H1 (cell line): ENCODE results near the gene DNAJC6. TPM values are rescaled to one million over a fixed set of nuclear protein-coding genes. Genes with fewer than 3 reads are reported as not detected.

ENCODE experiments used
- CTCF ChIA-PET: fragments of 300-600 bp; sonication (Branson Sonifier 250); formaldehyde crosslinking; loops from one replicate; lab custom pipeline; 2021; ENCODE audit not compliant: partially characterized antibody; lab: Charles Lee
- POLR2A ChIA-PET: fragments of 300-600 bp; sonication (Branson Sonifier 250); formaldehyde crosslinking; loops from one replicate; lab custom pipeline; 2021; ENCODE audit warnings: inconsistent platforms; ENCODE audit not compliant: partially characterized antibody; lab: Charles Lee
- DNase-seq, 2 experiments: peaks; one replicate each; pipeline versions ENCODE4 v3.0.0 to v3.0.0-alpha.2; 2010 to 2022; ENCODE audit warnings: low spot score in 2 of 2, low read depth in 1 of 2, mixed read lengths in 1 of 2
- FAIRE-seq: peaks from 2 replicates; lab custom pipeline; 2011; peaks lifted over from hg19 to GRCh38; lab: Jason Lieb, UNC
- H2AFZ ChIP-seq: 2 replicates; pipeline ENCODE4 v1.8.1; 2012; ENCODE audit warnings: low read length, inconsistent platforms
- H2AK5ac ChIP-seq: 2 replicates; pipeline ENCODE4 v1.6.1; 2013; ENCODE audit warnings: low read depth, low read length
- H2BK120ac ChIP-seq: replicated peaks from 2 replicates; pipeline ENCODE3; 2013; ENCODE audit warnings: low read depth, low read length, inconsistent platforms
- H2BK12ac ChIP-seq: 2 replicates; pipeline ENCODE4 v1.6.1; 2013; ENCODE audit warnings: low read depth, low read length
- H2BK15ac ChIP-seq: 2 replicates; pipeline ENCODE4 v1.6.1; 2013; ENCODE audit warnings: low read length
- H2BK20ac ChIP-seq: 2 replicates; pipeline ENCODE4 v1.6.1; 2013; ENCODE audit warnings: low read length
- H2BK5ac ChIP-seq: 2 replicates; pipeline ENCODE4 v1.6.1; 2013; ENCODE audit warnings: low read depth, low read length
- H3K14ac ChIP-seq: 2 replicates; pipeline ENCODE4 v1.6.1; 2013; ENCODE audit warnings: inconsistent platforms; ENCODE audit not compliant: insufficient read length
- H3K18ac ChIP-seq: 2 replicates; pipeline ENCODE4 v1.6.1; 2013; ENCODE audit warnings: low read length; ENCODE audit errors: extremely low read depth
- H3K23ac ChIP-seq: 2 replicates; pipeline ENCODE4 v1.6.1; 2013; ENCODE audit warnings: inconsistent platforms; ENCODE audit not compliant: insufficient read length
- H3K23me2 ChIP-seq: 2 replicates; pipeline ENCODE4 v1.6.1; 2013; ENCODE audit warnings: low read depth, low read length
- H3K27ac ChIP-seq: 2 replicates; pipeline ENCODE4 v1.6.1; 2011; ENCODE audit warnings: low read depth, low read length, inconsistent platforms
- H3K27me3 ChIP-seq, 4 experiments: replicated peaks in 1 of 4; 1 replicate in 1 of 4; 2 replicates in 3 of 4; pipeline versions ENCODE4 v1.6.1 to v1.8.1; 2011 to 2013; ENCODE audit warnings: low read length in 3 of 4, mild to moderate bottlenecking in 3 of 4, inconsistent platforms in 2 of 4, mixed read lengths in 2 of 4, moderate library complexity in 1 of 4; ENCODE audit not compliant: control insufficient read depth in 3 of 4, insufficient read depth in 3 of 4; ENCODE audit errors: extremely low read depth in 1 of 4
- H3K36me3 ChIP-seq, 4 experiments: 2 replicates each; pipeline versions ENCODE4 v1.6.1 to v1.8.1; 2011 to 2013; ENCODE audit warnings: mild to moderate bottlenecking in 4 of 4, low read length in 3 of 4, moderate library complexity in 2 of 4, control low read depth in 1 of 4, inconsistent platforms in 1 of 4; ENCODE audit not compliant: insufficient read depth in 4 of 4, control insufficient read depth in 2 of 4
- H3K4ac ChIP-seq: replicated peaks from 2 replicates; pipeline ENCODE3; 2013; ENCODE audit warnings: low read length, low read depth, mixed read lengths, inconsistent platforms; ENCODE audit not compliant: insufficient read length
- H3K4me1 ChIP-seq, 4 experiments: replicated peaks in 1 of 4; 1 replicate in 1 of 4; 2 replicates in 3 of 4; pipeline versions ENCODE4 v1.6.1 to v1.8.1; 2011 to 2013; ENCODE audit warnings: low read length in 3 of 4, inconsistent platforms in 2 of 4, mixed read lengths in 1 of 4; ENCODE audit not compliant: insufficient read depth in 4 of 4, control insufficient read depth in 3 of 4
- H3K4me2 ChIP-seq, 2 experiments: 2 replicates each; pipeline versions ENCODE4 v1.6.1 to v1.8.1; 2011 to 2013; ENCODE audit warnings: low read depth in 2 of 2, low read length in 2 of 2, control low read depth in 1 of 2, inconsistent platforms in 1 of 2, mild to moderate bottlenecking in 1 of 2; ENCODE audit not compliant: insufficient read depth in 1 of 2
- H3K4me3 ChIP-seq, 4 experiments: fragments of 200-600, 300-600 bp in 1 of 4; sonication (generic), shearing (Covaris generic), sonication (Bioruptor Twin) in 1 of 4; 2 replicates each; pipeline versions ENCODE4 v1.5.1 to v1.8.1; 2011 to 2016; ENCODE audit warnings: low read length in 4 of 4, low read depth in 3 of 4, control low read depth in 2 of 4, inconsistent platforms in 2 of 4, mild to moderate bottlenecking in 2 of 4, mixed read lengths in 1 of 4, moderate library complexity in 1 of 4; ENCODE audit not compliant: insufficient read depth in 2 of 4; ENCODE audit errors: extremely low read depth in 1 of 4
- H3K56ac ChIP-seq: replicated peaks from 2 replicates; pipeline ENCODE3; 2013; ENCODE audit warnings: low read depth, mild to moderate bottlenecking, mixed read lengths, low read length, inconsistent platforms; ENCODE audit not compliant: insufficient read length
- H3K79me1 ChIP-seq: 2 replicates; pipeline ENCODE4 v1.6.1; 2013; ENCODE audit warnings: low read depth, low read length, control low read depth
- H3K79me2 ChIP-seq, 2 experiments: 2 replicates each; pipeline versions ENCODE4 v1.6.1 to v1.8.1; 2012 to 2013; ENCODE audit warnings: low read length in 2 of 2, mild to moderate bottlenecking in 2 of 2, inconsistent platforms in 1 of 2; ENCODE audit not compliant: insufficient read depth in 2 of 2, control insufficient read depth in 1 of 2
- H3K9ac ChIP-seq, 4 experiments: replicated peaks in 1 of 4; 1 replicate in 1 of 4; 2 replicates in 3 of 4; pipeline versions ENCODE4 v1.6.1 to v1.8.1; 2011 to 2013; ENCODE audit warnings: low read depth in 3 of 4, low read length in 3 of 4, control low read depth in 2 of 4, mild to moderate bottlenecking in 2 of 4, moderate library complexity in 2 of 4, inconsistent platforms in 1 of 4; ENCODE audit errors: extremely low read depth in 1 of 4
- H3K9me3 ChIP-seq, 2 experiments: 2 replicates each; pipeline versions ENCODE4 v1.6.1 to v1.8.1; 2012 to 2013; ENCODE audit warnings: mild to moderate bottlenecking in 2 of 2, moderate library complexity in 2 of 2, control low read depth in 1 of 2, inconsistent platforms in 1 of 2, low read depth in 1 of 2, low read length in 1 of 2, mixed read lengths in 1 of 2; ENCODE audit not compliant: insufficient read depth in 2 of 2
- H4K20me1 ChIP-seq, 2 experiments: replicated peaks in 1 of 2; 2 replicates each; pipeline versions ENCODE3 to v1.8.1; 2011 to 2013; ENCODE audit warnings: inconsistent platforms in 2 of 2, low read length in 2 of 2, mild to moderate bottlenecking in 1 of 2; ENCODE audit not compliant: insufficient read depth in 2 of 2, control insufficient read depth in 1 of 2
- H4K5ac ChIP-seq: 2 replicates; pipeline ENCODE4 v1.6.1; 2013; ENCODE audit warnings: low read length, low read depth, mixed read lengths, inconsistent platforms; ENCODE audit not compliant: insufficient read length
- H4K8ac ChIP-seq: 2 replicates; pipeline ENCODE4 v1.8.0; 2013; ENCODE audit warnings: mild to moderate bottlenecking, moderate library complexity, low read length, inconsistent platforms; ENCODE audit not compliant: insufficient read depth; ENCODE audit errors: extremely low read depth
- H4K91ac ChIP-seq: replicated peaks from 2 replicates; pipeline ENCODE3; 2013; ENCODE audit warnings: low read length, mixed read lengths, inconsistent platforms; ENCODE audit not compliant: insufficient read length
- BACH1 ChIP-seq: IDR thresholded peaks from 2 replicates; pipeline ENCODE4 v1.6.1; 2012; ENCODE audit warnings: low read length, improper control_type of control experiment
- CEBPB ChIP-seq: IDR thresholded peaks from 2 replicates; pipeline ENCODE4 v1.6.1; 2012; ENCODE audit warnings: low read depth, low read length
- JUN ChIP-seq: IDR thresholded peaks from 2 replicates; pipeline ENCODE4 v1.6.1; 2011; ENCODE audit warnings: low read depth, mild to moderate bottlenecking, improper control_type of control experiment, low read length
- KDM4A ChIP-seq: IDR thresholded peaks from one replicate; pipeline ENCODE4 v1.7.1; 2012; ENCODE audit warnings: low read depth, mild to moderate bottlenecking, moderate library complexity, low read length, inconsistent platforms; ENCODE audit not compliant: severe bottlenecking
- SUZ12 ChIP-seq: fragments of 200-600 bp; sonication (generic); IDR thresholded peaks from 2 replicates; pipeline ENCODE4 v1.6.1; 2012; ENCODE audit warnings: mild to moderate bottlenecking, inconsistent platforms, low read length, moderate library complexity, mixed read lengths
- TAF1 ChIP-seq: IDR thresholded peaks from 2 replicates; pipeline ENCODE4 v1.6.1; 2011; ENCODE audit warnings: mild to moderate bottlenecking, low read depth, low read length
- TEAD4 ChIP-seq: IDR thresholded peaks from 2 replicates; pipeline ENCODE4 v1.6.1; 2012; ENCODE audit warnings: low read depth, low read length, inconsistent platforms, mixed read lengths
- WGBS, 2 experiments: shearing (Covaris generic) in 1 of 2; methylation state at CpG; one replicate each; pipeline versions ENCODE4 v1.1.6 to v1.1.7; 2013 to 2015; ENCODE audit warnings: low lambda C conversion rate in 2 of 2, mixed read lengths in 2 of 2, inconsistent platforms in 1 of 2, low coverage in 1 of 2, missing lambda C conversion rate in 1 of 2; ENCODE audit not compliant: insufficient replicate concordance in 2 of 2, insufficient coverage in 1 of 2, insufficient read length in 1 of 2; ENCODE audit errors: extremely low coverage in 1 of 2, missing lambda C conversion rate in 1 of 2; 5-methylcytosine and 5-hydroxymethylcytosine counted together
- polyA plus RNA-seq, 7 experiments: library from polyadenylated mRNA; depleted of rRNA in 3 of 7; stranded (reverse) in 5 of 7; unstranded in 2 of 7; fragments of >200 nt in 5 of 7; fragments of 200-250 nt in 2 of 7; gene quantifications; 1 replicate in 5 of 7; 2 replicates in 1 of 7; 4 replicates in 1 of 7; pipeline versions ENCODE4 v1.2.1 to v1.2.3, GENCODE V29; 2011 to 2013; ENCODE audit warnings: missing spikeins in 2 of 7, mixed read lengths in 2 of 7
- total RNA-seq: library from RNA; stranded (reverse); fragmentation: NEBNext Ultra II Directional; extraction: Animal tissue kit (Norgen Biotek cat#: 25700); gene quantifications from 2 replicates; pipeline ENCODE4 v1.2.1, GENCODE V29; 2021

Gene DNAJC6
- total and polyA plus RNA-seq, 2 of the 8 experiments (the other 6 are each of a cell fraction or from before 2014, with no cell fraction given) = 1.6 to 3.0 TPM

DNA sequence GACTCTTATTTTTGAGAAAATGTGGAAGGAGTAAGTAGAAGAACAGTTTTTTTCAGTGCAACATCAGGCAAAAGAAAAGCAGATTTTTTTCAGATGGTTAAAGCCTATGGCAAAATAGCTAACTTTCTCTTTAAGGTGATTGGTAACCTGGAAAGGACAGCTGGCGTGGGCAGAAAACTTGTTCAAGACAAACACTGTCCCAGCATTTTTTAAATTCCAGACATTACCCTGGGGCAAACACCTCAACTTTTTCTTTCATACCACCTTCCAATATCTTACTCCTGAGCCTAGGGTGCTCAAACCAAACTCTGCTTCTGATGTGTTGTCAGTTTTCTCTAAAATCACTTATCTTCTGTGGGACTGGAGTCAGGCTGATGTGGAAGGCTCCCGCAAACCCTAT lies 108.4 kb downstream of the DNAJC6 start:
- H4K8ac ChIP-seq = no peak overlapping the region
- H3K9me3 ChIP-seq = no peaks in the 10 kb centered on the region
- H3K4me2 ChIP-seq = no peak overlapping the region
- no peak overlapping the region for H3K23ac ChIP-seq
- ChIA-PET POLR2A (interaction anchor here (0.9 to 1.0 kb wide), 2 partner anchors 107 to 270 kb away, joined by 3 read pairs; no protein-coding TSS in a partner anchor), CTCF (interaction anchor here (0.6 to 3.6 kb wide), 7 partner anchors 12 to 358 kb away, joined by 3 to 10 read pairs (median 3); no protein-coding TSS in a partner anchor)
- no peak overlapping the region for H2BK12ac ChIP-seq
- whole genome bisulfite sequencing, 2 experiments = 93% methylated on average over 2 of the region's 2 CpGs; no CpG with 5 or more reads in 1 of the 2 experiments
- no peak overlapping the region for H3K9ac ChIP-seq
- no peak overlapping the region for H2AK5ac ChIP-seq
- H2BK15ac ChIP-seq = no peak overlapping the region
- H3K56ac ChIP-seq = no peak overlapping the region
- no peak overlapping the region for H3K27ac ChIP-seq
- peaks cover 0 to 14% of the 10 kb centered on the region in 2 experiments; a peak in 2 of 4 replicates for H3K79me2 ChIP-seq
- no peak overlapping the region for H3K4ac ChIP-seq
- H3K4me1 ChIP-seq = peaks cover 0 to 18% (median 6%) of the 10 kb centered on the region in 4 experiments; a peak in 5 of 7 replicates
- no peaks in the 10 kb centered on the region for H3K36me3 ChIP-seq
- no peak overlapping the region for H4K91ac ChIP-seq
- H3K79me1 ChIP-seq = peaks cover 7% of the 10 kb centered on the region
- DNase-seq = no peak
- H3K14ac ChIP-seq = no peak overlapping the region
- FAIRE-seq = no peak
- peaks cover 6% of the 10 kb centered on the region for H3K23me2 ChIP-seq
- H3K27me3 ChIP-seq = no peaks in the 10 kb centered on the region
- H3K18ac ChIP-seq = no peak overlapping the region
- no peak for TF ChIP-seq SUZ12
- TF ChIP-seq JUN = no peak
- TF ChIP-seq BACH1 = no peak
- TF ChIP-seq TAF1 = no peak
- no peak for TF ChIP-seq KDM4A
- no peak for TF ChIP-seq TEAD4
- TF ChIP-seq CEBPB = no peak
- no peak overlapping the region for H2BK120ac ChIP-seq
- no peak overlapping the region for H3K4me3 ChIP-seq
- H2AFZ ChIP-seq = peak overlapping the region; percentile 34; the same call in 1 of the 2 replicates
- H4K20me1 ChIP-seq = no peaks in the 10 kb centered on the region
- H2BK5ac ChIP-seq = no peak overlapping the region
- no peak overlapping the region for H2BK20ac ChIP-seq
- H4K5ac ChIP-seq = no peak overlapping the region
